H1 (cell line): ENCODE results near the gene LAMTOR4. TPM values are rescaled to one million over a fixed set of nuclear protein-coding genes. Genes with fewer than 3 reads are reported as not detected.

Experiments
- ATF2 ChIP-seq: IDR thresholded peaks from 2 replicates; pipeline ENCODE4 v1.6.1; 2012; ENCODE audit warnings: low read length, inconsistent platforms
- CHD7 ChIP-seq: fragments of 300-600 bp; sonication (generic); IDR thresholded peaks from 2 replicates; pipeline ENCODE4 v1.7.1; 2012; ENCODE audit warnings: low read length, moderate library complexity, mild to moderate bottlenecking, inconsistent platforms; ENCODE audit not compliant: insufficient replicate concordance
- POLR2A ChIP-seq, 2 experiments: IDR thresholded peaks; 1 replicate in 1 of 2; 2 replicates in 1 of 2; pipeline ENCODE4 v1.6.1; 2011; ENCODE audit warnings: low read depth in 2 of 2, low read length in 2 of 2, mild to moderate bottlenecking in 2 of 2; ENCODE audit errors: control extremely low read depth in 1 of 2
- polyA plus RNA-seq, 7 experiments: library from polyadenylated mRNA; depleted of rRNA in 3 of 7; stranded (reverse) in 5 of 7; unstranded in 2 of 7; fragments of >200 nt in 5 of 7; fragments of 200-250 nt in 2 of 7; gene quantifications; 1 replicate in 5 of 7; 2 replicates in 1 of 7; 4 replicates in 1 of 7; pipeline versions ENCODE4 v1.2.1 to v1.2.3, GENCODE V29; 2011 to 2013; ENCODE audit warnings: missing spikeins in 2 of 7, mixed read lengths in 2 of 7
- total RNA-seq: library from RNA; stranded (reverse); fragmentation: NEBNext Ultra II Directional; extraction: Animal tissue kit (Norgen Biotek cat#: 25700); gene quantifications from 2 replicates; pipeline ENCODE4 v1.2.1, GENCODE V29; 2021

Gene LAMTOR4
- total and polyA plus RNA-seq, 2 of the 8 experiments (the other 6 are each of a cell fraction or from before 2014, with no cell fraction given): 153 to 622 TPM

- TF ChIP-seq CHD7 (no peak), POLR2A (IDR thresholded peaks at IDR 0.05; ENCODE audit: control extremely low read depth in 1 of 2, low read depth in 2 of 2, low read length in 2 of 2) (peak in 1 of 2 experiments; percentile 43; a peak in 1 of 3 replicates), ATF2 (no peak)
- TF ChIP-seq, all 59 proteins: peak for 1
Observed at GRCh38 chr7:100154651-100155491, 6.2 kb downstream of the LAMTOR4 start (continued).
